Measurements from ENCODE around the gene TBC1D24. TPM values are rescaled to one million over a fixed set of nuclear protein-coding genes. Genes with fewer than 3 reads are reported as not detected.

TBC1D24 gene
- total RNA-seq, 1 donor: 19.4 TPM

- no peak for DNase-seq (ENCODE audit: low read depth)
- H3K4me3 ChIP-seq (ENCODE audit: low read depth, low read length): no peak overlapping the region
- no peak for TF ChIP-seq CTCF (IDR thresholded peaks at IDR 0.05; ENCODE audit: insufficient read depth, low read depth, low read length)
These were observed 12.7 kb upstream of the TBC1D24 start for GRCh38 chr16:2462031-2462866.

GRCh38 chr16:2464333-2464732 lies 10.6 kb upstream of the TBC1D24 start:
- H3K4me3 ChIP-seq (ENCODE audit: low read depth, low read length): no peak overlapping the region
- DNase-seq (ENCODE audit: low read depth): no peak
- no peak for TF ChIP-seq CTCF (IDR thresholded peaks at IDR 0.05; ENCODE audit: insufficient read depth, low read depth, low read length)

GRCh38 chr16:2465653-2466415 lies 9.1 kb upstream of the TBC1D24 start:
- peak; percentile 26 for TF ChIP-seq CTCF (IDR thresholded peaks at IDR 0.05; ENCODE audit: insufficient read depth, low read depth, low read length)
- H3K4me3 ChIP-seq (ENCODE audit: low read depth, low read length): no peak overlapping the region
- no peak for DNase-seq (ENCODE audit: low read depth)

GRCh38 chr16:2466667-2467527 lies 8.0 kb upstream of the TBC1D24 start:
- TF ChIP-seq CTCF (IDR thresholded peaks at IDR 0.05; ENCODE audit: insufficient read depth, low read depth, low read length): no peak
- H3K4me3 ChIP-seq (ENCODE audit: low read depth, low read length): peak overlapping the region; percentile 57

GRCh38 chr16:2467528-2468232 lies 7.2 kb upstream of the TBC1D24 start:
- peak overlapping the region; percentile 57 for H3K4me3 ChIP-seq (ENCODE audit: low read depth, low read length)
- DNase-seq (ENCODE audit: low read depth): peak; percentile 70
- TF ChIP-seq CTCF (IDR thresholded peaks at IDR 0.05; ENCODE audit: insufficient read depth, low read depth, low read length): no peak

More at GRCh38 chr16:2466667-2467527, 8.0 kb upstream of the TBC1D24 start:
- no peak for DNase-seq (ENCODE audit: low read depth)

- peak overlapping the region; percentile 57 for H3K4me3 ChIP-seq (ENCODE audit: low read depth, low read length)
- DNase-seq (ENCODE audit: low read depth): peak; percentile 19
- TF ChIP-seq CTCF (IDR thresholded peaks at IDR 0.05; ENCODE audit: insufficient read depth, low read depth, low read length): no peak
These were observed 6.6 kb upstream of the TBC1D24 start for GRCh38 chr16:2468233-2468724.

Measured in fibroblast of villous mesenchyme (primary cell).